ENCODE data around the gene NEAT1.

DNA sequence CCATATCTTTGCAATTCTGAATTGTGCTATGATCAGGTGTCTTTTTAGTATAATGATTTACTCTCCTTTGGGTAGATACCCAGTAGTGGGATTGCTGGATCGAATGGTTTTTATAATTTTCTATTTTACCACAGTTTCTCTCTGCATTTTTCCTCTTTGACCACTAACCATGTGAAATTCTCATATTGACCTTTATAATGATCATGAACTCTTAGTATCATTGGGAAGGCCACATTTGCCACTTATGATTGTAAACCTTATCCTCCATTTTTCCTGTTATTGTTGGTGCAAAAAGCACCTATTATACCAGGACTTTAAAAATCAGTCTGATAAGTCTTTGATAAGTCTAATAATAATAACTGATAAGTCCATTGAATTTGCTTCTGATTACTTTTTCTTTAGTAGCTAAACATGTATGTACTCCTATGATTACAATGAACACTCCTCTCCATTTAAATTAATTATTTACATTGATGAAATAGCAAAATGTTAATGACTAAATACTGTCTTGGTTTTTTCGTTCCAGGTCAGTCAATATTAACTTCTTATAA is 9.6 kb downstream of the NEAT1 start:
- TF ChIP-seq, protein P1, sequence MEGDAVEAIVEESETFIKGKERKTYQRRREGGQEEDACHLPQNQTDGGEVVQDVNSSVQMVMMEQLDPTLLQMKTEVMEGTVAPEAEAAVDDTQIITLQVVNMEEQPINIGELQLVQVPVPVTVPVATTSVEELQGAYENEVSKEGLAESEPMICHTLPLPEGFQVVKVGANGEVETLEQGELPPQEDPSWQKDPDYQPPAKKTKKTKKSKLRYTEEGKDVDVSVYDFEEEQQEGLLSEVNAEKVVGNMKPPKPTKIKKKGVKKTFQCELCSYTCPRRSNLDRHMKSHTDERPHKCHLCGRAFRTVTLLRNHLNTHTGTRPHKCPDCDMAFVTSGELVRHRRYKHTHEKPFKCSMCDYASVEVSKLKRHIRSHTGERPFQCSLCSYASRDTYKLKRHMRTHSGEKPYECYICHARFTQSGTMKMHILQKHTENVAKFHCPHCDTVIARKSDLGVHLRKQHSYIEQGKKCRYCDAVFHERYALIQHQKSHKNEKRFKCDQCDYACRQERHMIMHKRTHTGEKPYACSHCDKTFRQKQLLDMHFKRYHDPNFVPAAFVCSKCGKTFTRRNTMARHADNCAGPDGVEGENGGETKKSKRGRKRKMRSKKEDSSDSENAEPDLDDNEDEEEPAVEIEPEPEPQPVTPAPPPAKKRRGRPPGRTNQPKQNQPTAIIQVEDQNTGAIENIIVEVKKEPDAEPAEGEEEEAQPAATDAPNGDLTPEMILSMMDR (conservative IDR thresholded peaks at IDR 0.05; ENCODE audit: low read length): no peak
- TF ChIP-seq EZH2phosphoT487 (IDR thresholded peaks at IDR 0.05; ENCODE audit: borderline replicate concordance): no peak
